ENCODE measurements around the gene ZNF43.
"Not testable (repeated sequence)": the region's sequence is repeated elsewhere in the genome, so short reads cannot be mapped to it uniquely, and the experiment has no call there.

Gene ZNF43

GRCh38 chr19:21789466-21790085, 46.4 kb downstream of the ZNF43 start:
- no peak for DNase-seq

- no peak for DNase-seq
Measured at GRCh38 chr19:21786936-21787335, 49.0 kb downstream of the ZNF43 start.

- not testable (repeated sequence) for DNase-seq
Measured at GRCh38 chr19:21775792-21776191, 60.2 kb downstream of the ZNF43 start.

GRCh38 chr19:21767065-21767800, 68.7 kb downstream of the ZNF43 start, which contains the start of gene ZNF100:
Gene ZNF100, minus strand, starts transcription at chr19:21767579. Its CDS starts 150 bp downstream, at chr19:21767429.
- DNase-seq = peak; percentile 27

- not testable (repeated sequence) for DNase-seq
Measured at GRCh38 chr19:21766705-21767064, 69.3 kb downstream of the ZNF43 start.

- DNase-seq = no peak
Measured at GRCh38 chr19:21765151-21765550, 70.8 kb downstream of the ZNF43 start.

- not testable (repeated sequence) for DNase-seq
Measured at GRCh38 chr19:21761547-21761946, 74.4 kb downstream of the ZNF43 start.

- DNase-seq = no peak
Measured at GRCh38 chr19:21758296-21758695, 77.7 kb downstream of the ZNF43 start.

- not testable (repeated sequence) for DNase-seq
Measured at GRCh38 chr19:21755555-21755954, 80.4 kb downstream of the ZNF43 start.

Measured in GOT3 (cell line).